Measurements from ENCODE around the gene HOXA9. TPM values are rescaled to one million over a fixed set of nuclear protein-coding genes. Genes with fewer than 3 reads are reported as not detected.

The HOXA9 gene
- total RNA-seq, 4 donors from 2014 or later = 0.54 to 0.89 TPM; not detected in 2

GRCh38 chr7:27151931-27152815, 13.2 kb downstream of the HOXA9 start, which contains the start of gene HOXA3:
Gene HOXA3, minus strand, starts transcription at chr7:27152583. Its CDS starts 41,943 bp downstream, at chr7:27110640.
- peak within 1 kb of the TSS in 2 of 4 donors; percentile 29 to 65 for H3K27ac ChIP-seq
- WGBS, 2 donors (ENCODE audit: low coverage in 1 of 2) = 21 to 29% methylated on average over 8 to 23 of the region's 53 CpGs
- H3K9me3 ChIP-seq = no peaks in the 10 kb centered on the region
- ATAC-seq = no peak
- H3K4me3 ChIP-seq = peak within 1 kb of the TSS in 1 of 2 donors; percentile 47
- peaks cover 0 to 69% (median 20%) of the 10 kb centered on the region in 3 donors for H3K4me1 ChIP-seq
- no peaks in the 10 kb centered on the region for H3K36me3 ChIP-seq
- TF ChIP-seq EP300 (IDR thresholded peaks at IDR 0.05) = no peak
- TF ChIP-seq POLR2AphosphoS5 (IDR thresholded peaks at IDR 0.05) = peak; percentile 79
- peaks cover 86% of the 10 kb centered on the region for H3K27me3 ChIP-seq

- peak overlapping the region in 2 of 4 donors; percentile 29 to 65 for H3K27ac ChIP-seq
- WGBS, 2 donors (ENCODE audit: low coverage in 1 of 2) = 15% methylated on average over 11 to 18 of the region's 27 CpGs
- H3K4me1 ChIP-seq = peaks cover 0 to 62% (median 20%) of the 10 kb centered on the region in 3 donors
- no peaks in the 10 kb centered on the region for H3K36me3 ChIP-seq
- H3K9me3 ChIP-seq = no peaks in the 10 kb centered on the region
- TF ChIP-seq EP300 (IDR thresholded peaks at IDR 0.05) = no peak
- TF ChIP-seq POLR2AphosphoS5 (IDR thresholded peaks at IDR 0.05) = no peak
- peaks cover 80% of the 10 kb centered on the region for H3K27me3 ChIP-seq
- ATAC-seq = no peak
- H3K4me3 ChIP-seq = peak overlapping the region; percentile 2 to 47
Observed at GRCh38 chr7:27151341-27151930, 13.9 kb downstream of the HOXA9 start.

GRCh38 chr7:27150568-27151340, 14.6 kb downstream of the HOXA9 start:
- H3K27ac ChIP-seq = peak overlapping the region in 2 of 4 donors; percentile 29 to 65
- no peak for TF ChIP-seq EP300 (IDR thresholded peaks at IDR 0.05)
- peak in 3 of 4 experiments; percentile 78 to 95 (median 80) for TF ChIP-seq CTCF (IDR thresholded peaks at IDR 0.05)
- TF ChIP-seq POLR2A (IDR thresholded peaks at IDR 0.05) = no peak
- peak; percentile 90 for TF ChIP-seq POLR2AphosphoS5 (IDR thresholded peaks at IDR 0.05)

GRCh38 chr7:27149842-27150567, 15.3 kb downstream of the HOXA9 start:
- WGBS, 2 donors (ENCODE audit: low coverage in 1 of 2) = 69 to 84% methylated on average over 4 to 7 of the region's 13 CpGs
- Histone ChIP-seq H3K27me3 (peaks cover 68% of the 10 kb centered on the region), H3K4me3 (peak overlapping the region in 1 of 2 donors; percentile 47), H3K27ac (peak overlapping the region in 2 of 4 donors; percentile 29 to 65), H3K4me1 (peaks cover 0 to 48% (median 15%) of the 10 kb centered on the region in 3 donors), H3K9me3 (no peaks in the 10 kb centered on the region), H3K36me3 (no peaks in the 10 kb centered on the region)
- TF ChIP-seq EP300 (IDR thresholded peaks at IDR 0.05) (no peak), POLR2A (IDR thresholded peaks at IDR 0.05) (no peak), POLR2AphosphoS5 (IDR thresholded peaks at IDR 0.05) (no peak), CTCF (IDR thresholded peaks at IDR 0.05) (no peak)
- ATAC-seq = no peak

More at GRCh38 chr7:27150568-27151340, 14.6 kb downstream of the HOXA9 start:
- Histone ChIP-seq H3K4me1 (peaks cover 0 to 55% (median 15%) of the 10 kb centered on the region in 3 donors), H3K36me3 (no peaks in the 10 kb centered on the region), H3K4me3 (peak overlapping the region; percentile 2 to 47), H3K27me3 (peaks cover 73% of the 10 kb centered on the region), H3K9me3 (no peaks in the 10 kb centered on the region)
- WGBS, 2 donors (ENCODE audit: low coverage in 1 of 2) = 0 to 5% methylated on average over 3 to 11 of the region's 58 CpGs
- ATAC-seq = peak; percentile 70
